Lower lobe of right lung (tissue), 2 donors: ENCODE measurements around the gene EEF2. TPM values are rescaled to one million over a fixed set of nuclear protein-coding genes. Genes with fewer than 3 reads are reported as not detected.

Experiments used
- ATAC-seq, 2 donors: fragments of 200-7000 bp; cut with Tn5 transposase; one replicate each; pipeline ENCODE4 v1.9.1; 2020 to 2022; ENCODE audit warnings: mild to moderate bottlenecking in 2 of 2, moderate library complexity in 2 of 2
- DNase-seq: peaks from one replicate; pipeline ENCODE4 v3.0.0-alpha.2; 2020
- H3K27ac ChIP-seq: fragments of 200-600 bp; one replicate; pipeline ENCODE4 v1.8.0; 2022
- H3K27me3 ChIP-seq: fragments of 200-600 bp; one replicate; pipeline ENCODE4 v1.8.0; 2022; ENCODE audit warnings: low read depth
- H3K36me3 ChIP-seq: fragments of 200-600 bp; one replicate; pipeline ENCODE4 v1.8.0; 2022; ENCODE audit warnings: mild to moderate bottlenecking
- H3K4me1 ChIP-seq: fragments of 200-600 bp; one replicate; pipeline ENCODE4 v1.8.0; 2022
- H3K4me3 ChIP-seq: fragments of 200-600 bp; one replicate; pipeline ENCODE4 v1.8.0; 2022; ENCODE audit warnings: mild to moderate bottlenecking
- H3K9me3 ChIP-seq: fragments of 200-600 bp; one replicate; pipeline ENCODE4 v1.8.0; 2022
- intact Hi-C: fragments of 100-400 bp; cut with DNase I; formaldehyde crosslinking; loops from one replicate; pipeline ENCODE4 v1.11.0; 2022
- total RNA-seq: library from RNA; stranded (reverse); fragmentation: NEBNext Ultra II Directional; extraction: Animal tissue kit (Norgen Biotek cat#: 25700); gene quantifications from one replicate; pipeline ENCODE4 v1.2.1, GENCODE V29; 2021
- TF ChIP-seq, protein P1 (sequence below): fragments of 200-600 bp; IDR thresholded peaks from one replicate; pipeline ENCODE4 v1.8.0; 2022; ENCODE audit warnings: antibody characterized with exemption, mild to moderate bottlenecking
- donor health status: DM: no; HTN: yes; CAD: no; lungs with severe emphysema.

Gene EEF2
- total RNA-seq, 1 donor from 2014 or later, result 1,984 TPM

DNA sequence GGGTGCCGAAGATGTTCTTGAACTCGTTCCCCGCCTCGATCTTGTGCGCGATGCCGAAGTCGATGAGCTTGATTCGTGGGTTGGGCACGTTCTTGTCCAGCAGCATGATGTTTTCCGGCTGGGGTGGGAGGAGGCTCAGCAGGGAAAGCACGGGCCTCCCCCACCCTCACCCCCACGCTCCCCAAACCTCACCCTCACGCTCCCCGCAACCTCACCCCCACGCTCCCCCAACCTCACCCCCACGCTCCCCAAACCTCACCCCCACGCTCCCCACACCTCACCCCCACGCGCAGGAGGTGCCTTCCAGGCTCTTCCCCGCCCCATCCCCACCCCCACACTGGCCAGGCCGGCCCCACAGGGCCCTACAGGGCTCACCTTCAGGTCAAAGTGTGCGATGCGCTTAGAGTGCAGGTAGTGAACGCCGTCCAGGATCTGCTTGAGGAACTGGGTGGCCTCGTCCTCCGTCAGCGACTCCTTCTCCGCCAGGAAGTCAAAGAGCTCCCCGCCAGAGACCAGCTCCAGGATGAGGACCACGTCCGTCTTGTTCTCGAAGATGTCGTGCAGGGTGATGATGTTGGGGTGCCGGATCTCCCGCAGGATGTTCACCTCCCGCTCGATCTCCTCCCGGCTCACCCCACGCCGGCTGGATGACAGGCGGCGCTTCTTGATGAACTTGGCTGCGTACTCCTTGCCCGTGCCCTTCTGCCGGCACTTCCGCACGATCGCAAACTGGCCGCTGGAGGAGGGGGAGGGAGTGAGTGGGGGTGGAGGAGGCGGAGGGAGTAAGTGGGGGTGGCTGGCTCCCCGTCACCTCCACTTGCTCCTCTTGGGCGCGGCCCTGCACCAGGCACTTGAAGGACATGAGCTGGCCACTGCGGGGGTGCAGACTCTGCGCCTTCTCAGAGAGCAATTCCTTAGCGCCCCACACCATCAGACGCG is 20.7 kb downstream of the EEF2 start:
- intact Hi-C loops, result no loop called here
- Histone ChIP-seq H3K4me1 (peaks cover 33% of the 10 kb centered on the region), H3K27me3 (no peaks in the 10 kb centered on the region), H3K36me3 (peaks cover 90% of the 10 kb centered on the region), H3K27ac (no peak overlapping the region), H3K4me3 (no peak overlapping the region), H3K9me3 (no peaks in the 10 kb centered on the region)
- ATAC-seq, result no peak
- DNase-seq, result no peak
- TF ChIP-seq, protein P1, sequence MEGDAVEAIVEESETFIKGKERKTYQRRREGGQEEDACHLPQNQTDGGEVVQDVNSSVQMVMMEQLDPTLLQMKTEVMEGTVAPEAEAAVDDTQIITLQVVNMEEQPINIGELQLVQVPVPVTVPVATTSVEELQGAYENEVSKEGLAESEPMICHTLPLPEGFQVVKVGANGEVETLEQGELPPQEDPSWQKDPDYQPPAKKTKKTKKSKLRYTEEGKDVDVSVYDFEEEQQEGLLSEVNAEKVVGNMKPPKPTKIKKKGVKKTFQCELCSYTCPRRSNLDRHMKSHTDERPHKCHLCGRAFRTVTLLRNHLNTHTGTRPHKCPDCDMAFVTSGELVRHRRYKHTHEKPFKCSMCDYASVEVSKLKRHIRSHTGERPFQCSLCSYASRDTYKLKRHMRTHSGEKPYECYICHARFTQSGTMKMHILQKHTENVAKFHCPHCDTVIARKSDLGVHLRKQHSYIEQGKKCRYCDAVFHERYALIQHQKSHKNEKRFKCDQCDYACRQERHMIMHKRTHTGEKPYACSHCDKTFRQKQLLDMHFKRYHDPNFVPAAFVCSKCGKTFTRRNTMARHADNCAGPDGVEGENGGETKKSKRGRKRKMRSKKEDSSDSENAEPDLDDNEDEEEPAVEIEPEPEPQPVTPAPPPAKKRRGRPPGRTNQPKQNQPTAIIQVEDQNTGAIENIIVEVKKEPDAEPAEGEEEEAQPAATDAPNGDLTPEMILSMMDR, result no peak

DNA sequence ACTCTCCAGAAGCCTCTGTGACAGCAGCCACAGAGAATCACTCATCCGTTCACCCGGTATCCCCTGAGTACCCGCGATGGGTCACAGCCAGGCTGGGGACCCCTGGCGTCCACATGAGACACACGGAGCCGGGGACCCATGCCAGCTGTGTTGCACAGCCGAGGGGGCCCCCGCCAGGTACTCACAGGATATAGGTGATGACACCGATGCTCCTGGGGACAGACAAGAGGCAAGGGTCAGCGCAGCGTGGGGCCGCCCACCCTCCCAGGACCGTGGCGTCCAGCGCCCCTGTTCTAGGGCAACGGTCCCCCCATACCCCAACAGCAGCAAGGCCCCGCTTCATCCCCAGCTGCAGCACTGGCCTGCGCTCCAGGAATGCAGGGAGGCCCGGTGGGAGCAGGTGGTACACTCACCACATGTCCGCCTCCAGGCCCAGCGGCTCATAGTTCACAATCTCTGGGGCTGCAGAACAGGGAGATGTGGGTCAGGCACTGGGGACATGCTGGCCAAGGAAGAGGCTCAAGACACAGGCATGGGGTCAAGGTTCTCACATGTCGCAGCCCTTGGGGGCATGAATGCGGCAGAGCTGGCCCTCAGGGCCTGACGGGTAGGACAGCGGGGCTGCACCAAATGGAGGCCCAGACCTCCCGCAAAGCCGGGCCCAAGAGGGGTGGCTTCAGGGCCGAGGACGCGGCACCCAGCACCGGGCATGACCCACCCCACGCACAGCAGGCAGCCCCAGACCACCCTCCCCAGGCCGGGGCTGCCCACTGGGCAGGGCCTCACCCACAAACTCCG is 21.6 kb downstream of the EEF2 start:
- DNase-seq (no peak), ATAC-seq (no peak)
- Histone ChIP-seq H3K9me3 (no peaks in the 10 kb centered on the region), H3K36me3 (peaks cover 98% of the 10 kb centered on the region), H3K4me3 (no peak overlapping the region), H3K27ac (no peak overlapping the region), H3K27me3 (no peaks in the 10 kb centered on the region), H3K4me1 (peaks cover 25% of the 10 kb centered on the region)
- TF ChIP-seq, protein P1, result no peak
- intact Hi-C loops, result no loop called here

DNA sequence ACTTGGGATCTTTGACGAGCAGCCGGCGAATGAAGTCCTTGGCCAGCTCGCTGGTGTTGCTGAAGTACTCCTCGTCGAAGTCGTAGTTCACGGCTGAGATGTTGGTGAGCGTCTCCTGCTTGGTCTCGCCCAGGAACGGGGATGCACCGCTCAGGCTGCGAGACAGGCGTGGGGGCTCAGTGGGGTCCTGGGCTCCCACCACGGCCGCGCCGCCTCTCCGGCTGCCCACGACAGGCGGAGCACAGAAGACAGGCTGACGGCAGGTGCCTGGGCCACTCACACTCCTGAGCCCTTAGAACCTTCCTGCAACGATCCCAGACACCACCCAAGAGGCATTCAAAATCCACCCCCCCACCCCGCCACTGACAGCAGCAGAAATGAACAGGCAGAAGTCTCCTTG is 24.3 kb downstream of the EEF2 start:
- intact Hi-C loops, result no loop called here
- DNase-seq, result no peak
- Histone ChIP-seq H3K4me3 (no peak overlapping the region), H3K9me3 (no peaks in the 10 kb centered on the region), H3K36me3 (peaks cover 95% of the 10 kb centered on the region), H3K27me3 (no peaks in the 10 kb centered on the region), H3K27ac (no peak overlapping the region), H3K4me1 (no peaks in the 10 kb centered on the region)
- TF ChIP-seq, protein P1, result no peak
- ATAC-seq, result no peak

DNA sequence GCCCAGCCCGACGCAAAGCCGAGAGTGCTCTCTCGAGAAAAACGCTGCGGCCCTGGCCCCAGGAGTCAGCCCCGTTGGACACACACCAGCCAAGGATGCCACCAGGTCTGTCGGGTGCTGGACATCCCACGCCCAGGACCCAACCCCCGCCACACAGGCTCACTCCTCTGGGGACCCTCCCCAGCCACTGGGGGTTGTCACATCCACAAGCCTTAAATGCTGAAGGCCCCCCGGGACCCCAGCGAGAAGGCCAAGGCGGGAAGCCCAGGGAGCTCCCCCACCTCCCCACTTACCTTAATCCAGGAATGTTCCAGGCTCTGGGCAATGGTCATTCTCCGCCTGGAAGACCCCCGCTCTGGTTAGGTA is 25.5 kb downstream of the EEF2 start:
- ATAC-seq (no peak), DNase-seq (no peak)
- intact Hi-C loops, result no loop called here
- Histone ChIP-seq H3K27ac (no peak overlapping the region), H3K4me1 (no peaks in the 10 kb centered on the region), H3K4me3 (no peak overlapping the region), H3K27me3 (no peaks in the 10 kb centered on the region), H3K36me3 (peaks cover 88% of the 10 kb centered on the region), H3K9me3 (no peaks in the 10 kb centered on the region)
- TF ChIP-seq, protein P1, result no peak

DNA sequence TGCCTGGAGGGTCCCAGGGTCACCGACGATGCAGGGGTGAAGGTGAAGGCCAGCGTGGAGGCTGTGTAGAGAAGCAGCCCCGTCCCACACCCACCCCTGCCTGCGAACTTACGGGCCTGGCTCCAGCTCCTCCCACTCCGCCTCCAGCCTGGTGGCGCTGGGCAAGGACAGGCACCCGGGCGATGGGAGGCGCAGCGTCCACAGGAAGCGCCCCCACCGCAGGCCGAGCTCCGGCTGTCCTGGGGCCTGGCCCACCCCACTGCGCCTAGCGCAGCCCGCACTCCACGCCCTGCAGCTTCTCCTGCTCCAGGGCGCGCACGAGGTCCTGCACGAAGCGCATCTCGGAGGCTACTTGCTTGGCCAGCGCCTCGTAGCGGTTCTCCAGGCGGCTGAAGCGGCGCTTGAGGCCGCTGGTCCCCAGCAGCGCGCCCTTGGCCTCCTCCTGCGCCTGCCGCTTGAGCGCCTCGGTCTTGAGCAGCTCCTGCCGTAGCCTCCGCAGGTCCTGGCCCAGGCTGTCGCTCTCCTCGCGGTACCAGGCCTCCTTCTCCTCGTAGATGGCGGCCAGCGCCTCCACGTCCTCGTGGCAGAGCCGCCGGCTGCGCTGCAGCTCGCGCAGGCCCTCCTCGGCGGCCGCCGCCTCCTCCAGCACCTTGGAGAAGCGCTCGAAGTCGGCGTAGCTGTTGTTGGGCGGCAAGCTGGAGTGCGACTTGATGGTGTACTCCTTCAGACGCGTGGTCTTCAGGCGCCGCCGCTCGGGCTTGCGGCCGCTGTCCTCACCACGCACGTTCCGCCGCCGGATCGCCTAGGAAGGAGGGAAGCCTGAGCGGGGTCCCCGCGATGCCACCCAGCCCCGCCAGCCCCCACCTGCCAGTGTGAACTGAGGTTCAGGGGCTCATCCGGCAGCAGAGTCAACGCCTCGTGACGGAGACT is 26.2 kb downstream of the EEF2 start:
- TF ChIP-seq, protein P1, result no peak
- Histone ChIP-seq H3K36me3 (peaks cover 81% of the 10 kb centered on the region), H3K9me3 (no peaks in the 10 kb centered on the region), H3K27me3 (no peaks in the 10 kb centered on the region), H3K27ac (no peak overlapping the region), H3K4me1 (no peaks in the 10 kb centered on the region), H3K4me3 (no peak overlapping the region)
- DNase-seq, result no peak
- ATAC-seq, result peak; percentile 5 to 11
- intact Hi-C loops, result no loop called here
